HepG2 (cell line): ENCODE results near the gene CCNL1. TPM values are rescaled to one million over a fixed set of nuclear protein-coding genes. Genes with fewer than 3 reads are reported as not detected.
A peak's percentile ranks its signal among the peaks of the same experiment; 100 is the strongest.

Experiments
- ATAC-seq: fragments of 200-7000 bp; cut with Tn5 transposase; 3 replicates; pipeline ENCODE4 v1.9.1; 2020; ENCODE audit warnings: mild to moderate bottlenecking, moderate library complexity
- BruUV-seq: library from RNA; stranded (reverse); fragments of 400-500 nt; replicated peaks from 2 replicates; lab custom pipeline; 2021; lab: Mats Ljungman, UMichigan
- CTCF ChIA-PET: fragments of 300-600 bp; formaldehyde crosslinking; extraction: SDS; loops from one replicate; lab custom pipeline; 2021; ENCODE audit warnings: low total read pairs, inconsistent platforms, low intra/inter-chr PET ratio; lab: Yijun Ruan, JAX
- POLR2A ChIA-PET: fragments of 350-600 bp; sonication (Branson Sonifier 250); formaldehyde crosslinking; loops from one replicate; lab custom pipeline; 2020; ENCODE audit warnings: antibody characterized with exemption, inconsistent platforms; lab: Yijun Ruan, JAX
- DNase-seq: peaks from one replicate; pipeline ENCODE4 v3.0.0-alpha.2; 2015; ENCODE audit warnings: low spot score
- FAIRE-seq: peaks from 3 replicates; lab custom pipeline; 2011; peaks lifted over from hg19 to GRCh38; lab: Jason Lieb, UNC
- H2AFZ ChIP-seq: one replicate; pipeline ENCODE4 v1.6.1; 2011; ENCODE audit warnings: low read length, inconsistent platforms
- H3K27ac ChIP-seq: fragments of 300-600 bp; 3 replicates; pipeline ENCODE4 v1.8.0; 2011; ENCODE audit warnings: mixed run types, mild to moderate bottlenecking, mixed read lengths, low read length, inconsistent platforms; ENCODE audit not compliant: insufficient read depth; ENCODE audit errors: extremely low read length
- H3K27me3 ChIP-seq, 2 experiments: fragments of 200-600 bp in 1 of 2; 2 replicates in 1 of 2; 3 replicates in 1 of 2; pipeline versions ENCODE4 v1.6.0 to v1.8.0; 2011; ENCODE audit warnings: low read length in 2 of 2, mild to moderate bottlenecking in 2 of 2, moderate library complexity in 2 of 2, inconsistent platforms in 1 of 2; ENCODE audit not compliant: insufficient read depth in 2 of 2, control insufficient read depth in 1 of 2
- H3K36me3 ChIP-seq, 2 experiments: fragments of 200-600 bp in 1 of 2; replicated peaks in 1 of 2; 2 replicates in 1 of 2; 3 replicates in 1 of 2; pipeline versions ENCODE4 v1.5.1 to v1.8.0; 2011; ENCODE audit warnings: low read length in 2 of 2, inconsistent platforms in 1 of 2; ENCODE audit not compliant: insufficient read depth in 2 of 2, control insufficient read depth in 1 of 2
- H3K4me1 ChIP-seq: 2 replicates; pipeline ENCODE4 v1.5.1; 2012; ENCODE audit warnings: low read length, inconsistent platforms; ENCODE audit not compliant: insufficient read depth
- H3K4me2 ChIP-seq: 2 replicates; pipeline ENCODE4 v1.6.0; 2011; ENCODE audit warnings: low read depth, low read length, inconsistent platforms
- H3K4me3 ChIP-seq, 3 experiments: fragments of 200-600 bp in 1 of 3; sonication (generic), shearing (Covaris generic) in 1 of 3; replicated peaks in 1 of 3; 2 replicates each; pipeline ENCODE4 v1.5.1; 2011 to 2016; ENCODE audit warnings: low read length in 3 of 3, inconsistent platforms in 2 of 3, low read depth in 2 of 3, mild to moderate bottlenecking in 2 of 3, control low read depth in 1 of 3, mixed read lengths in 1 of 3; ENCODE audit not compliant: insufficient read depth in 1 of 3
- H3K79me2 ChIP-seq: one replicate; pipeline ENCODE4 v1.6.1; 2011; ENCODE audit warnings: low read length, inconsistent platforms; ENCODE audit not compliant: insufficient read depth
- H3K9ac ChIP-seq: 2 replicates; pipeline ENCODE4 v1.6.0; 2011; ENCODE audit warnings: mild to moderate bottlenecking, low read depth, low read length, inconsistent platforms; ENCODE audit not compliant: insufficient read depth
- H3K9me3 ChIP-seq: 2 replicates; pipeline ENCODE4 v1.5.1; 2012; ENCODE audit warnings: mild to moderate bottlenecking, low read length
- H4K20me1 ChIP-seq: 2 replicates; pipeline ENCODE4 v1.6.0; 2011; ENCODE audit warnings: inconsistent platforms, mild to moderate bottlenecking, low read length, moderate library complexity; ENCODE audit not compliant: insufficient read depth
- MAFK ChIP-seq, 2 experiments: IDR thresholded peaks in 1 of 2; conservative IDR thresholded peaks in 1 of 2; 2 replicates each; pipeline ENCODE4 v1.6.1; 2011; ENCODE audit warnings: improper control_type of control experiment in 2 of 2, low read length in 2 of 2
- NPAS2 ChIP-seq: sonication (generic); formaldehyde crosslinking; IDR thresholded peaks from 2 replicates; pipeline ENCODE4 v1.8.0; 2022; ENCODE audit warnings: mild to moderate bottlenecking, missing genetic modification reagents, borderline replicate concordance
- ZNF143 ChIP-seq: sonication (generic); formaldehyde crosslinking; IDR thresholded peaks from 2 replicates; pipeline ENCODE4 v1.4.0; 2020; ENCODE audit warnings: missing genetic modification reagents
- ZNF652 ChIP-seq: IDR thresholded peaks from 2 replicates; pipeline ENCODE4 v1.6.1; 2016; ENCODE audit warnings: low read depth, borderline replicate concordance
- ZNF790 ChIP-seq: sonication (generic); formaldehyde crosslinking; IDR thresholded peaks from 2 replicates; pipeline ENCODE4 v1.8.0; 2022; ENCODE audit warnings: missing genetic modification reagents, mild to moderate bottlenecking, borderline replicate concordance
- ZNF792 ChIP-seq: IDR thresholded peaks from 2 replicates; pipeline ENCODE4 v1.6.1; 2016
- WGBS: methylation state at CpG from one replicate; pipeline ENCODE4 v1.1.6; 2017; ENCODE audit warnings: low lambda C conversion rate; 5-methylcytosine and 5-hydroxymethylcytosine counted together
- in situ Hi-C: cut with HindIII; loops from 2 replicates; pipeline ENCODE4 v1.10.0; 2017; ENCODE audit warnings: low pct_unique_long_range_greater_than_20kb; ENCODE audit not compliant: extremely low pct_ligation_motif_present
- intact Hi-C: fragments of 100-400 bp; cut with micrococcal nuclease; formaldehyde crosslinking; loops from one replicate; pipeline ENCODE4 v1.10.0; 2022; ENCODE audit not compliant: unreplicated experiment
- polyA plus RNA-seq, 8 experiments: library from polyadenylated mRNA; depleted of rRNA in 3 of 8; stranded (reverse) in 7 of 8; unstranded in 1 of 8; fragments of >200 nt; fragmentation: Illumina TruSeq in 4 of 8; extraction: Trizol in 4 of 8; gene quantifications; 2 replicates each; pipeline versions ENCODE4 v1.2.1 to v1.2.3, GENCODE V29; 2011 to 2016; ENCODE audit warnings: low read depth in 4 of 8, missing spikeins in 1 of 8, mixed read lengths in 1 of 8; ENCODE audit not compliant: insufficient read depth in 1 of 8
- total RNA-seq, 5 experiments: library from RNA; depleted of rRNA; stranded (reverse); fragments of >200 nt; fragmentation: Illumina TruSeq; extraction: Trizol; gene quantifications; 2 replicates each; pipeline ENCODE4 v1.2.3, GENCODE V29; 2016; ENCODE audit warnings: low read depth in 1 of 5
- TF ChIP-seq, protein P1 (sequence below): fragments of 450-650 bp; IDR thresholded peaks from 2 replicates; pipeline ENCODE4 v1.6.1; 2016
- TF ChIP-seq, protein P2 (sequence below): sonication (generic); formaldehyde crosslinking; IDR thresholded peaks from 2 replicates; pipeline ENCODE4 v1.4.0; 2020; ENCODE audit warnings: missing genetic modification reagents, mild to moderate bottlenecking, borderline replicate concordance
- TF ChIP-seq, protein P3 (sequence below): sonication (generic); formaldehyde crosslinking; IDR thresholded peaks from 2 replicates; pipeline ENCODE4 v1.4.0; 2020; ENCODE audit warnings: missing genetic modification reagents

The CCNL1 gene
- total and polyA plus RNA-seq, 2 of the 13 experiments (the other 11 are each of a cell fraction or from before 2014, with no cell fraction given) = 151 to 303 TPM

GRCh38 chr3:157107037-157107436 lies 52.9 kb downstream of the CCNL1 start:
- Histone ChIP-seq H3K9ac (no peak overlapping the region), H3K4me2 (no peak overlapping the region)
- POLR2A ChIA-PET = no interaction called here
- BruUV-seq = no TSS peak
- TF ChIP-seq, protein P1, sequence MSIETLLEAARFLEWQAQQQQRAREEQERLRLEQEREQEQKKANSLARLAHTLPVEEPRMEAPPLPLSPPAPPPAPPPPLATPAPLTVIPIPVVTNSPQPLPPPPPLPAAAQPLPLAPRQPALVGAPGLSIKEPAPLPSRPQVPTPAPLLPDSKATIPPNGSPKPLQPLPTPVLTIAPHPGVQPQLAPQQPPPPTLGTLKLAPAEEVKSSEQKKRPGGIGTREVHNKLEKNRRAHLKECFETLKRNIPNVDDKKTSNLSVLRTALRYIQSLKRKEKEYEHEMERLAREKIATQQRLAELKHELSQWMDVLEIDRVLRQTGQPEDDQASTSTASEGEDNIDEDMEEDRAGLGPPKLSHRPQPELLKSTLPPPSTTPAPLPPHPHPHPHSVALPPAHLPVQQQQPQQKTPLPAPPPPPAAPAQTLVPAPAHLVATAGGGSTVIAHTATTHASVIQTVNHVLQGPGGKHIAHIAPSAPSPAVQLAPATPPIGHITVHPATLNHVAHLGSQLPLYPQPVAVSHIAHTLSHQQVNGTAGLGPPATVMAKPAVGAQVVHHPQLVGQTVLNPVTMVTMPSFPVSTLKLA = 0 out of 2 replicates have a peak, but pooled peaks have one; percentile 28
- no peak for TF ChIP-seq ZNF792
- TF ChIP-seq, all 625 proteins: peak for 1
- H3K4me3 ChIP-seq = no peak overlapping the region
- DNase-seq (no peak), ATAC-seq (no peak), FAIRE-seq (no peak)
- intact Hi-C loops = no loop called here
- no peaks in the 10 kb centered on the region for H3K9me3 ChIP-seq
- H4K20me1 ChIP-seq = no peaks in the 10 kb centered on the region
- in situ Hi-C loops = no loop called here
- no peaks in the 10 kb centered on the region for H3K27me3 ChIP-seq
- H3K4me1 ChIP-seq = peaks cover 56% of the 10 kb centered on the region
- no peak overlapping the region for H2AFZ ChIP-seq
- 72% methylated on average over 2 of the region's 2 CpGs for WGBS
- no peak overlapping the region for H3K27ac ChIP-seq
- CTCF ChIA-PET = no interaction called here
- no peaks in the 10 kb centered on the region for H3K36me3 ChIP-seq
- H3K79me2 ChIP-seq = no peaks in the 10 kb centered on the region

DNA sequence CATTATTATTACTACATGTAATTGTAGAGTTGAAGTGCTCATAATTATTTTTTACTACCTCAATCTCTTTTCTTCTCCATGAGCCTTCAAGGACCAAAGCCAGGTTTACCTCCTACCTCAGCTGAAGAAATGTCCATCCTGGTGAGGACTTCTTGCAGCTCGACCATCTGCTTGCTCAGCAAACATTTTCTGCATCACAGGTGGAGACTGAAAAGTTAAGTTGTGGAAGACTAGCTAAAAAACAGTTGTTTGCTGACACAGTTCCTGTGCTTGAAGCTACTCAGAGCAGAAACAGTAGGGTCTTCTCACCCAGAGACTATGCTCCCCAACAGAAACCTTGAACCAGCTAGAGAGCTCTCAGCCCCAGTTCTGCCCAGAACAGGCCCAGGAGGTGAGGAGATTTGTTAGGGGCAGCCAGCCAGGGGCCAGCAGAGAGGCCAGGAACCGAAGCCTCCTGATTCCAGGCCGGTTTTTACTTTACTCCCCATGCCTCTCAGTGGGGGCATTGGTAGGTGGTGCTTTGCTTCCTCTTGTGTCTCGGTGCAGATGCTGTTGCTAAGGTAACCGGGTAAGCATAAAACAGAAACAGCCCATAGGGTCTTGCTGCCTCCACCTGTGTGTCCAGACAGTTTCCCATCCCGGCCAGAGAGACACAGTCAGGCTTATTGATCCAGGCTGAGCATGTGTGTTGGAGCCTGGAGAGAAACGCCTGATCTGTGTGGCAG lies 54.9 kb downstream of the CCNL1 start:
- in situ Hi-C loops (no loop called here), intact Hi-C loops (no loop called here)
- H3K79me2 ChIP-seq = no peaks in the 10 kb centered on the region
- H3K27ac ChIP-seq = no peak overlapping the region
- H2AFZ ChIP-seq = no peak overlapping the region
- 58% methylated on average over 5 of the region's 7 CpGs for WGBS
- no peaks in the 10 kb centered on the region for H3K36me3 ChIP-seq
- ChIA-PET POLR2A (interaction anchor here (1.6 to 4.7 kb wide), 2 partner anchors 10 to 17 kb away, joined by 4 to 27 read pairs; no protein-coding TSS in a partner anchor), CTCF (no interaction called here)
- no peaks in the 10 kb centered on the region for H3K9me3 ChIP-seq
- no peak overlapping the region for H3K4me3 ChIP-seq
- no peak overlapping the region for H3K4me2 ChIP-seq
- H3K4me1 ChIP-seq = peaks cover 44% of the 10 kb centered on the region
- no TSS peak for BruUV-seq
- DNase-seq (no peak), FAIRE-seq (no peak), ATAC-seq (peak; percentile 35)
- H3K27me3 ChIP-seq = no peaks in the 10 kb centered on the region
- H3K9ac ChIP-seq = no peak overlapping the region
- no peaks in the 10 kb centered on the region for H4K20me1 ChIP-seq
- TF ChIP-seq, protein P2, sequence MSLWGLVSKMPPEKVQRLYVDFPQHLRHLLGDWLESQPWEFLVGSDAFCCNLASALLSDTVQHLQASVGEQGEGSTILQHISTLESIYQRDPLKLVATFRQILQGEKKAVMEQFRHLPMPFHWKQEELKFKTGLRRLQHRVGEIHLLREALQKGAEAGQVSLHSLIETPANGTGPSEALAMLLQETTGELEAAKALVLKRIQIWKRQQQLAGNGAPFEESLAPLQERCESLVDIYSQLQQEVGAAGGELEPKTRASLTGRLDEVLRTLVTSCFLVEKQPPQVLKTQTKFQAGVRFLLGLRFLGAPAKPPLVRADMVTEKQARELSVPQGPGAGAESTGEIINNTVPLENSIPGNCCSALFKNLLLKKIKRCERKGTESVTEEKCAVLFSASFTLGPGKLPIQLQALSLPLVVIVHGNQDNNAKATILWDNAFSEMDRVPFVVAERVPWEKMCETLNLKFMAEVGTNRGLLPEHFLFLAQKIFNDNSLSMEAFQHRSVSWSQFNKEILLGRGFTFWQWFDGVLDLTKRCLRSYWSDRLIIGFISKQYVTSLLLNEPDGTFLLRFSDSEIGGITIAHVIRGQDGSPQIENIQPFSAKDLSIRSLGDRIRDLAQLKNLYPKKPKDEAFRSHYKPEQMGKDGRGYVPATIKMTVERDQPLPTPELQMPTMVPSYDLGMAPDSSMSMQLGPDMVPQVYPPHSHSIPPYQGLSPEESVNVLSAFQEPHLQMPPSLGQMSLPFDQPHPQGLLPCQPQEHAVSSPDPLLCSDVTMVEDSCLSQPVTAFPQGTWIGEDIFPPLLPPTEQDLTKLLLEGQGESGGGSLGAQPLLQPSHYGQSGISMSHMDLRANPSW (CRISPR knock-in tag) = no peak
- no peak for TF ChIP-seq NPAS2
- TF ChIP-seq ZNF790 (CRISPR knock-in tag) = no peak
- TF ChIP-seq, protein P3, sequence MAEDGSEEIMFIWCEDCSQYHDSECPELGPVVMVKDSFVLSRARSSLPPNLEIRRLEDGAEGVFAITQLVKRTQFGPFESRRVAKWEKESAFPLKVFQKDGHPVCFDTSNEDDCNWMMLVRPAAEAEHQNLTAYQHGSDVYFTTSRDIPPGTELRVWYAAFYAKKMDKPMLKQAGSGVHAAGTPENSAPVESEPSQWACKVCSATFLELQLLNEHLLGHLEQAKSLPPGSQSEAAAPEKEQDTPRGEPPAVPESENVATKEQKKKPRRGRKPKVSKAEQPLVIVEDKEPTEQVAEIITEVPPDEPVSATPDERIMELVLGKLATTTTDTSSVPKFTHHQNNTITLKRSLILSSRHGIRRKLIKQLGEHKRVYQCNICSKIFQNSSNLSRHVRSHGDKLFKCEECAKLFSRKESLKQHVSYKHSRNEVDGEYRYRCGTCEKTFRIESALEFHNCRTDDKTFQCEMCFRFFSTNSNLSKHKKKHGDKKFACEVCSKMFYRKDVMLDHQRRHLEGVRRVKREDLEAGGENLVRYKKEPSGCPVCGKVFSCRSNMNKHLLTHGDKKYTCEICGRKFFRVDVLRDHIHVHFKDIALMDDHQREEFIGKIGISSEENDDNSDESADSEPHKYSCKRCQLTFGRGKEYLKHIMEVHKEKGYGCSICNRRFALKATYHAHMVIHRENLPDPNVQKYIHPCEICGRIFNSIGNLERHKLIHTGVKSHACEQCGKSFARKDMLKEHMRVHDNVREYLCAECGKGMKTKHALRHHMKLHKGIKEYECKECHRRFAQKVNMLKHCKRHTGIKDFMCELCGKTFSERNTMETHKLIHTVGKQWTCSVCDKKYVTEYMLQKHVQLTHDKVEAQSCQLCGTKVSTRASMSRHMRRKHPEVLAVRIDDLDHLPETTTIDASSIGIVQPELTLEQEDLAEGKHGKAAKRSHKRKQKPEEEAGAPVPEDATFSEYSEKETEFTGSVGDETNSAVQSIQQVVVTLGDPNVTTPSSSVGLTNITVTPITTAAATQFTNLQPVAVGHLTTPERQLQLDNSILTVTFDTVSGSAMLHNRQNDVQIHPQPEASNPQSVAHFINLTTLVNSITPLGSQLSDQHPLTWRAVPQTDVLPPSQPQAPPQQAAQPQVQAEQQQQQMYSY (CRISPR knock-in tag) = peak; percentile 91
- TF ChIP-seq ZNF652 = no peak
- peak in 1 of 2 experiments; percentile 35; a peak in 1 of 4 replicates for TF ChIP-seq MAFK (conservative IDR thresholded peaks at IDR 0.05 in 1 of 2, IDR thresholded peaks at IDR 0.05 in 1 of 2; ENCODE audit: low read length in 2 of 2)
- no peak for TF ChIP-seq ZNF143 (CRISPR knock-in tag)
